Ishikawa (cell line): ENCODE results near the gene SH3RF3.

Experiments
- CEBPB ChIP-seq: IDR thresholded peaks from 2 replicates; pipeline ENCODE4 v1.6.1; 2012
- CREB1 ChIP-seq: IDR thresholded peaks from 2 replicates; pipeline ENCODE4 v1.6.1; 2012; ENCODE audit warnings: low read depth
- EGR1 ChIP-seq: IDR thresholded peaks from 2 replicates; pipeline ENCODE4 v1.6.1; 2012
- EP300 ChIP-seq: IDR thresholded peaks from 2 replicates; pipeline ENCODE4 v1.6.1; 2012; ENCODE audit warnings: borderline replicate concordance
- FOXM1 ChIP-seq: IDR thresholded peaks from 2 replicates; pipeline ENCODE4 v1.6.1; 2012; ENCODE audit warnings: low read depth, borderline replicate concordance
- NFIC ChIP-seq: IDR thresholded peaks from 2 replicates; pipeline ENCODE4 v1.6.1; 2012
- REST ChIP-seq: IDR thresholded peaks from 2 replicates; pipeline ENCODE4 v1.6.1; 2012; ENCODE audit warnings: low read depth, mild to moderate bottlenecking
- TAF1 ChIP-seq: IDR thresholded peaks from 2 replicates; pipeline ENCODE4 v1.6.1; 2012; ENCODE audit warnings: low read depth, mild to moderate bottlenecking
- TCF12 ChIP-seq: IDR thresholded peaks from 2 replicates; pipeline ENCODE4 v1.6.1; 2012; ENCODE audit warnings: low read depth
- TEAD4 ChIP-seq: IDR thresholded peaks from 2 replicates; pipeline ENCODE4 v1.6.1; 2012
- YY1 ChIP-seq: IDR thresholded peaks from 2 replicates; pipeline ENCODE4 v1.6.1; 2012; ENCODE audit warnings: low read depth
- TF ChIP-seq, protein P1 (sequence below): IDR thresholded peaks from 2 replicates; pipeline ENCODE4 v1.6.1; 2012

GRCh38 chr2:109236147-109236546 lies 107.1 kb downstream of the SH3RF3 start:
- TF ChIP-seq TEAD4 = no peak
- TF ChIP-seq NFIC = no peak
- no peak for TF ChIP-seq YY1
- no peak for TF ChIP-seq TAF1
- TF ChIP-seq FOXM1 = no peak
- TF ChIP-seq, protein P1, sequence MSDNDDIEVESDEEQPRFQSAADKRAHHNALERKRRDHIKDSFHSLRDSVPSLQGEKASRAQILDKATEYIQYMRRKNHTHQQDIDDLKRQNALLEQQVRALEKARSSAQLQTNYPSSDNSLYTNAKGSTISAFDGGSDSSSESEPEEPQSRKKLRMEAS = no peak
- no peak for TF ChIP-seq EP300
- no peak for TF ChIP-seq TCF12
- no peak for TF ChIP-seq REST
- no peak for TF ChIP-seq CREB1
- TF ChIP-seq EGR1 = no peak
- no peak for TF ChIP-seq CEBPB
